HL-60 (cell line): Measurements from ENCODE around the gene DDX52.
"Not testable (repeated sequence)": the region's sequence is repeated elsewhere in the genome, so short reads cannot be mapped to it uniquely, and the experiment has no call there.

ENCODE experiments used
- DNase-seq, 2 experiments: peaks; one replicate each; pipeline ENCODE4 v3.0.0-alpha.2; 2010 to 2020; ENCODE audit warnings: low read depth in 1 of 2, low spot score in 1 of 2
- H3K27ac ChIP-seq: fragments of 250-450 bp; sonication (Bioruptor Pico); replicated peaks from 2 replicates; pipeline ENCODE4 v1.5.1; 2020; ENCODE audit warnings: mild to moderate bottlenecking, moderate library complexity
- H3K27me3 ChIP-seq: fragments of 250-450 bp; sonication (Bioruptor Pico); 2 replicates; pipeline ENCODE4 v1.5.1; 2021; ENCODE audit warnings: mild to moderate bottlenecking, moderate library complexity; ENCODE audit not compliant: insufficient read depth, poor library complexity, severe bottlenecking
- H3K4me3 ChIP-seq: replicated peaks from 2 replicates; pipeline ENCODE4 v1.5.1; 2011; ENCODE audit warnings: mild to moderate bottlenecking, control low read depth, low read length; ENCODE audit not compliant: insufficient read depth
- CTCF ChIP-seq: IDR thresholded peaks from one replicate; pipeline ENCODE4 v1.5.1; 2011; ENCODE audit warnings: low read length, control low read depth, inconsistent platforms; ENCODE audit not compliant: insufficient read depth
- GABPA ChIP-seq: IDR thresholded peaks from 2 replicates; pipeline ENCODE4 v1.6.1; 2012; ENCODE audit warnings: low read depth
- POLR2AphosphoS5 ChIP-seq: IDR thresholded peaks from 2 replicates; pipeline ENCODE4 v1.6.1; 2012; ENCODE audit warnings: low read depth
- REST ChIP-seq: IDR thresholded peaks from 2 replicates; pipeline ENCODE4 v1.6.1; 2012; ENCODE audit warnings: low read depth; ENCODE audit not compliant: insufficient replicate concordance
- SPI1 ChIP-seq: IDR thresholded peaks from 2 replicates; pipeline ENCODE4 v1.6.1; 2012; ENCODE audit warnings: low read depth, mild to moderate bottlenecking, borderline replicate concordance

The DDX52 gene

GRCh38 chr17:37640015-37640414, 3.2 kb downstream of the DDX52 start:
- no peak for TF ChIP-seq CTCF
- TF ChIP-seq POLR2AphosphoS5 = no peak
- TF ChIP-seq GABPA = no peak
- no peak for TF ChIP-seq SPI1
- TF ChIP-seq REST = no peak
- Histone ChIP-seq H3K27me3 (peaks cover 4% of the 10 kb centered on the region), H3K4me3 (no peak overlapping the region), H3K27ac (no peak overlapping the region)
- DNase-seq = no peak

- TF ChIP-seq POLR2AphosphoS5 (no peak), CTCF (no peak), GABPA (no peak), SPI1 (no peak), REST (no peak)
- H3K27me3 ChIP-seq = no peaks in the 10 kb centered on the region
- no peak for DNase-seq
- no peak overlapping the region for H3K4me3 ChIP-seq
- H3K27ac ChIP-seq = no peak overlapping the region
These were observed 5.3 kb downstream of the DDX52 start for GRCh38 chr17:37637956-37638355.

- H3K4me3 ChIP-seq, H3K27me3 ChIP-seq, DNase-seq, H3K27ac ChIP-seq: not testable (repeated sequence)
These were observed 26.8 kb downstream of the DDX52 start for GRCh38 chr17:37616430-37616829.

GRCh38 chr17:37614823-37615222, 28.4 kb downstream of the DDX52 start:
- Histone ChIP-seq H3K27me3 (no peaks in the 10 kb centered on the region), H3K4me3 (no peak overlapping the region), H3K27ac (no peak overlapping the region)
- DNase-seq = no peak
- TF ChIP-seq CTCF = no peak
- no peak for TF ChIP-seq SPI1
- no peak for TF ChIP-seq REST
- TF ChIP-seq POLR2AphosphoS5 = no peak
- no peak for TF ChIP-seq GABPA
